ENCODE measurements around the gene CHMP5. TPM values are rescaled to one million over a fixed set of nuclear protein-coding genes. Genes with fewer than 3 reads are reported as not detected.

CHMP5 gene
- total RNA-seq, 1 donor from 2014 or later, result 43.3 TPM

GRCh38 chr9:33230756-33231622 is 33.9 kb upstream of the CHMP5 start:
- no peaks in the 10 kb centered on the region for H3K36me3 Mint-ChIP-seq (ENCODE audit: insufficient read depth)
- no peaks in the 10 kb centered on the region for H3K9me3 Mint-ChIP-seq (ENCODE audit: low read depth)
- H3K4me1 Mint-ChIP-seq (ENCODE audit: low read depth), result no peaks in the 10 kb centered on the region
- H3K27ac Mint-ChIP-seq, result no peak overlapping the region
- peaks cover 13% of the 10 kb centered on the region for H3K27me3 Mint-ChIP-seq
- no peak for TF ChIP-seq CTCF (IDR thresholded peaks at IDR 0.05; ENCODE audit: unreplicated experiment)
- DNase-seq (ENCODE audit: low spot score, unreplicated experiment), result no peak
- no peak overlapping the region for H3K4me3 Mint-ChIP-seq (ENCODE audit: low read depth)

GRCh38 chr9:33231623-33231942 is 33.3 kb upstream of the CHMP5 start:
- H3K4me1 Mint-ChIP-seq (ENCODE audit: low read depth), result no peaks in the 10 kb centered on the region
- DNase-seq (ENCODE audit: low spot score, unreplicated experiment), result no peak
- H3K27ac Mint-ChIP-seq, result no peak overlapping the region
- peaks cover 17% of the 10 kb centered on the region for H3K27me3 Mint-ChIP-seq
- no peak for TF ChIP-seq CTCF (IDR thresholded peaks at IDR 0.05; ENCODE audit: unreplicated experiment)
- H3K36me3 Mint-ChIP-seq (ENCODE audit: insufficient read depth), result no peaks in the 10 kb centered on the region
- H3K4me3 Mint-ChIP-seq (ENCODE audit: low read depth), result no peak overlapping the region
- no peaks in the 10 kb centered on the region for H3K9me3 Mint-ChIP-seq (ENCODE audit: low read depth)

- H3K4me1 Mint-ChIP-seq (ENCODE audit: low read depth), result no peaks in the 10 kb centered on the region
- no peak overlapping the region for H3K27ac Mint-ChIP-seq
- DNase-seq (ENCODE audit: low spot score, unreplicated experiment), result no peak
- no peak overlapping the region for H3K4me3 Mint-ChIP-seq (ENCODE audit: low read depth)
- no peaks in the 10 kb centered on the region for H3K9me3 Mint-ChIP-seq (ENCODE audit: low read depth)
- no peak for TF ChIP-seq CTCF (IDR thresholded peaks at IDR 0.05; ENCODE audit: unreplicated experiment)
- no peaks in the 10 kb centered on the region for H3K36me3 Mint-ChIP-seq (ENCODE audit: insufficient read depth)
- H3K27me3 Mint-ChIP-seq, result peaks cover 18% of the 10 kb centered on the region
Observed at GRCh38 chr9:33232815-33233214, 32.0 kb upstream of the CHMP5 start.

GRCh38 chr9:33233626-33234342 is 31.1 kb upstream of the CHMP5 start:
- Mint-ChIP-seq H3K4me1 (ENCODE audit: low read depth) (no peaks in the 10 kb centered on the region), H3K36me3 (ENCODE audit: insufficient read depth) (no peaks in the 10 kb centered on the region), H3K4me3 (ENCODE audit: low read depth) (no peak overlapping the region), H3K27ac (no peak overlapping the region), H3K9me3 (ENCODE audit: low read depth) (no peaks in the 10 kb centered on the region), H3K27me3 (peaks cover 18% of the 10 kb centered on the region)
- TF ChIP-seq CTCF (IDR thresholded peaks at IDR 0.05; ENCODE audit: unreplicated experiment), result no peak
- no peak for DNase-seq (ENCODE audit: low spot score, unreplicated experiment)

GRCh38 chr9:33234511-33235467 is 30.1 kb upstream of the CHMP5 start:
- no peak for TF ChIP-seq CTCF (IDR thresholded peaks at IDR 0.05; ENCODE audit: unreplicated experiment)
- Mint-ChIP-seq H3K9me3 (ENCODE audit: low read depth) (no peaks in the 10 kb centered on the region), H3K4me1 (ENCODE audit: low read depth) (peaks cover 1% of the 10 kb centered on the region), H3K27ac (no peak overlapping the region), H3K36me3 (ENCODE audit: insufficient read depth) (no peaks in the 10 kb centered on the region), H3K4me3 (ENCODE audit: low read depth) (no peak overlapping the region), H3K27me3 (peaks cover 18% of the 10 kb centered on the region)
- no peak for DNase-seq (ENCODE audit: low spot score, unreplicated experiment)
